WTC11 (cell line): ENCODE results near the gene TFB2M. TPM values are rescaled to one million over a fixed set of nuclear protein-coding genes. Genes with fewer than 3 reads are reported as not detected.

Experiments used
- ATAC-seq: fragments of 200-7000 bp; cut with Tn5 transposase; 2 replicates; pipeline ENCODE4 v1.10.0; 2021; ENCODE audit warnings: mild to moderate bottlenecking, moderate library complexity
- CTCF ChIA-PET: fragments of 300-600 bp; sonication (Branson Sonifier 250); formaldehyde crosslinking; loops from one replicate; lab custom pipeline; 2021; ENCODE audit warnings: antibody characterized with exemption; lab: Charles Lee
- POLR2A ChIA-PET: fragments of 350-600 bp; sonication (Branson Sonifier 250); formaldehyde crosslinking; loops from one replicate; lab custom pipeline; 2021; ENCODE audit warnings: antibody characterized with exemption; lab: Charles Lee
- DNase-seq: peaks from one replicate; pipeline ENCODE4 v3.0.0; 2021; ENCODE audit warnings: low spot score
- H3K27ac Mint-ChIP-seq: 2 replicates; pipeline ENCODE4 v1.8.0; 2021; ENCODE audit warnings: mixed read lengths
- H3K27me3 Mint-ChIP-seq: 2 replicates; pipeline ENCODE4 v1.8.0; 2021; ENCODE audit warnings: low read depth, mild to moderate bottlenecking, moderate library complexity, mixed read lengths
- H3K36me3 Mint-ChIP-seq: 2 replicates; pipeline ENCODE4 v1.8.0; 2021; ENCODE audit warnings: mixed read lengths
- H3K4me1 Mint-ChIP-seq: 2 replicates; pipeline ENCODE4 v1.8.0; 2022; ENCODE audit warnings: mixed read lengths
- H3K4me3 Mint-ChIP-seq: 2 replicates; pipeline ENCODE4 v1.8.0; 2021; ENCODE audit warnings: mild to moderate bottlenecking, moderate library complexity, mixed read lengths
- H3K9me3 Mint-ChIP-seq: 2 replicates; pipeline ENCODE4 v1.8.0; 2021; ENCODE audit warnings: mixed read lengths
- ATF6 ChIP-seq: sonication (generic); formaldehyde crosslinking; IDR thresholded peaks from 2 replicates; pipeline ENCODE4 v1.8.1; 2023; ENCODE audit warnings: mild to moderate bottlenecking, missing genetic modification reagents
- ELF4 ChIP-seq: sonication (generic); formaldehyde crosslinking; IDR thresholded peaks from 2 replicates; pipeline ENCODE4 v1.8.1; 2022; ENCODE audit warnings: low read depth, mild to moderate bottlenecking, moderate library complexity, missing genetic modification reagents
- ETV6 ChIP-seq: sonication (generic); formaldehyde crosslinking; IDR thresholded peaks from 2 replicates; pipeline ENCODE4 v1.8.1; 2022; ENCODE audit warnings: mild to moderate bottlenecking, missing genetic modification reagents
- FOXP4 ChIP-seq: sonication (generic); formaldehyde crosslinking; IDR thresholded peaks from 2 replicates; pipeline ENCODE4 v1.8.0; 2022; ENCODE audit warnings: mild to moderate bottlenecking, missing genetic modification reagents
- GRHL2 ChIP-seq: fragments of 250-450 bp; sonication (Bioruptor Pico); IDR thresholded peaks from 2 replicates; pipeline ENCODE4 v1.8.0; 2022; ENCODE audit warnings: mild to moderate bottlenecking, moderate library complexity; ENCODE audit not compliant: insufficient replicate concordance, severe bottlenecking
- MLX ChIP-seq: sonication (generic); formaldehyde crosslinking; IDR thresholded peaks from 2 replicates; pipeline ENCODE4 v1.8.1; 2023; ENCODE audit warnings: mild to moderate bottlenecking, missing genetic modification reagents, moderate library complexity
- MYBL2 ChIP-seq: sonication (generic); formaldehyde crosslinking; IDR thresholded peaks from 2 replicates; pipeline ENCODE4 v1.8.1; 2023; ENCODE audit warnings: mild to moderate bottlenecking, moderate library complexity, missing genetic modification reagents
- NFYB ChIP-seq: sonication (generic); formaldehyde crosslinking; conservative IDR thresholded peaks from 2 replicates; pipeline ENCODE4 v1.8.0; 2022; ENCODE audit warnings: low read depth, missing genetic modification reagents
- NR3C1 ChIP-seq: sonication (generic); formaldehyde crosslinking; conservative IDR thresholded peaks from 2 replicates; pipeline ENCODE4 v1.8.1; 2023; ENCODE audit warnings: low read depth, mild to moderate bottlenecking, missing genetic modification reagents
- PRRX2 ChIP-seq: fragments of 250-450 bp; sonication (Bioruptor Pico); IDR thresholded peaks from 2 replicates; pipeline ENCODE4 v1.8.0; 2021; ENCODE audit warnings: mild to moderate bottlenecking
- SMAD3 ChIP-seq: sonication (generic); formaldehyde crosslinking; IDR thresholded peaks from 2 replicates; pipeline ENCODE4 v1.8.0; 2022; ENCODE audit warnings: missing genetic modification reagents, mild to moderate bottlenecking, borderline replicate concordance
- USF2 ChIP-seq: sonication (generic); formaldehyde crosslinking; IDR thresholded peaks from 2 replicates; pipeline ENCODE4 v1.8.1; 2023; ENCODE audit warnings: mild to moderate bottlenecking, missing genetic modification reagents, moderate library complexity
- ZBTB21 ChIP-seq: sonication (generic); formaldehyde crosslinking; IDR thresholded peaks from 2 replicates; pipeline ENCODE4 v1.8.1; 2023; ENCODE audit warnings: mild to moderate bottlenecking, missing genetic modification reagents, borderline replicate concordance
- ZBTB43 ChIP-seq: sonication (generic); formaldehyde crosslinking; IDR thresholded peaks from 2 replicates; pipeline ENCODE4 v1.8.1; 2023; ENCODE audit warnings: mild to moderate bottlenecking, missing genetic modification reagents
- ZNF138 ChIP-seq: sonication (generic); formaldehyde crosslinking; conservative IDR thresholded peaks from 2 replicates; pipeline ENCODE4 v1.8.1; 2022; ENCODE audit warnings: mild to moderate bottlenecking, moderate library complexity, missing genetic modification reagents
- ZNF416 ChIP-seq: fragments of 250-450 bp; sonication (Bioruptor Pico); IDR thresholded peaks from 2 replicates; pipeline ENCODE4 v1.9.0; 2021; ENCODE audit warnings: mild to moderate bottlenecking, inconsistent platforms
- ZNF425 ChIP-seq: fragments of 250-450 bp; sonication (Bioruptor Pico); conservative IDR thresholded peaks from 2 replicates; pipeline ENCODE4 v1.9.0; 2021; ENCODE audit warnings: mild to moderate bottlenecking
- ZSCAN18 ChIP-seq: fragments of 250-450 bp; sonication (Bioruptor Pico); IDR thresholded peaks from 2 replicates; pipeline ENCODE4 v2.1.2; 2022; ENCODE audit warnings: mild to moderate bottlenecking, moderate library complexity
- total RNA-seq: library from RNA; stranded (reverse); gene quantifications from 3 replicates; pipeline ENCODE4 v1.2.3, GENCODE V29; 2021

Gene TFB2M
- total RNA-seq, 1 experiment from 2014 or later, result 16.5 TPM

GRCh38 chr1:246526380-246526779, 39.7 kb downstream of the TFB2M start (continued):
- no peak for TF ChIP-seq GRHL2 (CRISPR knock-in tag)
- TF ChIP-seq NR3C1, result no peak
- no peak for TF ChIP-seq ZBTB43
- no peak for TF ChIP-seq ZSCAN18 (CRISPR knock-in tag)
- TF ChIP-seq ZNF425, result no peak
- TF ChIP-seq ATF6, result no peak
- no peak for TF ChIP-seq ELF4
- no peak for TF ChIP-seq ZNF138 (CRISPR knock-in tag)
- TF ChIP-seq, all 79 proteins: peak for 0

GRCh38 chr1:246519514-246519913, 46.5 kb downstream of the TFB2M start:
- DNase-seq (no peak), ATAC-seq (no peak)
- Mint-ChIP-seq H3K36me3 (peaks cover 10% of the 10 kb centered on the region), H3K4me3 (no peak overlapping the region), H3K27me3 (peaks cover under 1% of the 10 kb centered on the region), H3K9me3 (peaks cover 45% of the 10 kb centered on the region), H3K4me1 (no peaks in the 10 kb centered on the region), H3K27ac (no peak overlapping the region)
- POLR2A ChIA-PET, result no interaction called here
- CTCF ChIA-PET, result no interaction called here
- TF ChIP-seq ZNF425, result no peak
- no peak for TF ChIP-seq ZBTB21 (CRISPR knock-in tag)
- TF ChIP-seq PRRX2 (CRISPR knock-in tag), result no peak
- TF ChIP-seq FOXP4 (CRISPR knock-in tag), result no peak
- TF ChIP-seq USF2 (CRISPR knock-in tag), result no peak
- TF ChIP-seq SMAD3 (CRISPR knock-in tag), result no peak
- TF ChIP-seq MLX, result no peak
- TF ChIP-seq ZNF416 (CRISPR knock-in tag), result no peak
- TF ChIP-seq ETV6 (CRISPR knock-in tag), result no peak
- no peak for TF ChIP-seq NFYB (CRISPR knock-in tag)
- no peak for TF ChIP-seq MYBL2 (CRISPR knock-in tag)
